ENCODE results near the gene IL5.
A peak's percentile ranks its signal among the peaks of the same experiment; 100 is the strongest.

IL5 gene

GRCh38 chr5:132505641-132506040 is 37.7 kb downstream of the IL5 start:
- Histone ChIP-seq H3K4me1 (ENCODE audit: low read depth, poor library complexity, severe bottlenecking) (peaks cover 49% of the 10 kb centered on the region), H3K9ac (no peak overlapping the region), H3K4me2 (peak overlapping the region; percentile 7; the same call in 1 of the 2 replicates), H3K4me3 (IDR thresholded peaks at IDR 0.05; ENCODE audit: insufficient read depth, low read depth, low read length) (no peak overlapping the region), H3K27ac (no peak overlapping the region), H4K20me1 (ENCODE audit: insufficient read depth) (no peaks in the 10 kb centered on the region), H3K79me2 (ENCODE audit: insufficient read depth, low read depth) (no peaks in the 10 kb centered on the region), H3K27me3 (ENCODE audit: insufficient read depth, low read depth) (no peaks in the 10 kb centered on the region), H3K36me3 (ENCODE audit: insufficient read depth) (no peaks in the 10 kb centered on the region), H2AFZ (ENCODE audit: low read depth) (peak overlapping the region; percentile 20; the same call in 1 of the 2 replicates)
- TF ChIP-seq CTCF (conservative IDR thresholded peaks at IDR 0.05; ENCODE audit: low read depth, low read length), result no peak

GRCh38 chr5:132504746-132505145 is 38.6 kb downstream of the IL5 start:
- no peak overlapping the region for H3K4me2 ChIP-seq

GRCh38 chr5:132503244-132503643 is 40.1 kb downstream of the IL5 start:
- Histone ChIP-seq H3K36me3 (ENCODE audit: insufficient read depth) (no peaks in the 10 kb centered on the region), H3K27me3 (ENCODE audit: insufficient read depth, low read depth) (no peaks in the 10 kb centered on the region), H4K20me1 (ENCODE audit: insufficient read depth) (no peaks in the 10 kb centered on the region), H3K4me3 (IDR thresholded peaks at IDR 0.05; ENCODE audit: insufficient read depth, low read depth, low read length) (no peak overlapping the region), H3K9ac (no peak overlapping the region), H3K4me1 (ENCODE audit: low read depth, poor library complexity, severe bottlenecking) (peaks cover 63% of the 10 kb centered on the region), H3K4me2 (no peak overlapping the region), H3K79me2 (ENCODE audit: insufficient read depth, low read depth) (no peaks in the 10 kb centered on the region), H3K27ac (no peak overlapping the region), H2AFZ (ENCODE audit: low read depth) (no peak overlapping the region)
- no peak for TF ChIP-seq CTCF (conservative IDR thresholded peaks at IDR 0.05; ENCODE audit: low read depth, low read length)

More at GRCh38 chr5:132504746-132505145, 38.6 kb downstream of the IL5 start:
- no peak overlapping the region for H3K9ac ChIP-seq
- no peaks in the 10 kb centered on the region for H3K36me3 ChIP-seq (ENCODE audit: insufficient read depth)
- peaks cover 55% of the 10 kb centered on the region for H3K4me1 ChIP-seq (ENCODE audit: low read depth, poor library complexity, severe bottlenecking)
- no peaks in the 10 kb centered on the region for H3K27me3 ChIP-seq (ENCODE audit: insufficient read depth, low read depth)
- H4K20me1 ChIP-seq (ENCODE audit: insufficient read depth), result no peaks in the 10 kb centered on the region
- H2AFZ ChIP-seq (ENCODE audit: low read depth), result no peak overlapping the region
- no peak for TF ChIP-seq CTCF (conservative IDR thresholded peaks at IDR 0.05; ENCODE audit: low read depth, low read length)
- no peak overlapping the region for H3K27ac ChIP-seq
- no peaks in the 10 kb centered on the region for H3K79me2 ChIP-seq (ENCODE audit: insufficient read depth, low read depth)
- no peak overlapping the region for H3K4me3 ChIP-seq (IDR thresholded peaks at IDR 0.05; ENCODE audit: insufficient read depth, low read depth, low read length)

GRCh38 chr5:132501961-132502931 is 41.1 kb downstream of the IL5 start:
- H3K4me2 ChIP-seq, result no peak overlapping the region
- H3K9ac ChIP-seq, result no peak overlapping the region
- no peak overlapping the region for H3K27ac ChIP-seq

More at GRCh38 chr5:132501961-132502931, 41.1 kb downstream of the IL5 start:
- H2AFZ ChIP-seq (ENCODE audit: low read depth), result peak overlapping the region; percentile 31; the same call in 1 of the 2 replicates
- no peaks in the 10 kb centered on the region for H3K36me3 ChIP-seq (ENCODE audit: insufficient read depth)
- H3K4me3 ChIP-seq (IDR thresholded peaks at IDR 0.05; ENCODE audit: insufficient read depth, low read depth, low read length), result no peak overlapping the region
- H3K79me2 ChIP-seq (ENCODE audit: insufficient read depth, low read depth), result no peaks in the 10 kb centered on the region
- TF ChIP-seq CTCF (conservative IDR thresholded peaks at IDR 0.05; ENCODE audit: low read depth, low read length), result no peak
- H3K4me1 ChIP-seq (ENCODE audit: low read depth, poor library complexity, severe bottlenecking), result peaks cover 73% of the 10 kb centered on the region
- no peaks in the 10 kb centered on the region for H4K20me1 ChIP-seq (ENCODE audit: insufficient read depth)
- no peaks in the 10 kb centered on the region for H3K27me3 ChIP-seq (ENCODE audit: insufficient read depth, low read depth)

Measured in KMS-11 (cell line).